Glutamatergic neuron (in vitro differentiated cells): ENCODE measurements around the gene GSTO1. TPM values are rescaled to one million over a fixed set of nuclear protein-coding genes. Genes with fewer than 3 reads are reported as not detected.
A peak's percentile ranks its signal among the peaks of the same experiment; 100 is the strongest.

Experiments used
- DNase-seq: peaks from one replicate; pipeline ENCODE4 v3.0.0; 2022
- H3K27ac Mint-ChIP-seq: one replicate; pipeline ENCODE4 v1.8.0; 2020; ENCODE audit warnings: mild to moderate bottlenecking, mixed read lengths, inconsistent platforms; ENCODE audit not compliant: unreplicated experiment
- H3K27me3 Mint-ChIP-seq: one replicate; pipeline ENCODE4 v1.8.0; 2020; ENCODE audit warnings: mild to moderate bottlenecking, moderate library complexity, mixed read lengths, inconsistent platforms; ENCODE audit not compliant: unreplicated experiment
- H3K36me3 Mint-ChIP-seq: one replicate; pipeline ENCODE4 v1.8.0; 2020; ENCODE audit warnings: mild to moderate bottlenecking, mixed read lengths, inconsistent platforms; ENCODE audit not compliant: unreplicated experiment
- H3K4me1 Mint-ChIP-seq: one replicate; pipeline ENCODE4 v1.8.0; 2020; ENCODE audit warnings: mild to moderate bottlenecking, low read depth, mixed read lengths, inconsistent platforms; ENCODE audit not compliant: unreplicated experiment
- H3K4me3 Mint-ChIP-seq: one replicate; pipeline ENCODE4 v1.8.0; 2020; ENCODE audit warnings: mild to moderate bottlenecking, mixed read lengths, inconsistent platforms; ENCODE audit not compliant: unreplicated experiment
- H3K9me3 Mint-ChIP-seq: one replicate; pipeline ENCODE4 v1.8.0; 2020; ENCODE audit warnings: mild to moderate bottlenecking, moderate library complexity, mixed read lengths, inconsistent platforms; ENCODE audit not compliant: unreplicated experiment
- total RNA-seq: library from RNA; stranded (reverse); fragmentation: NEBNext Ultra II Directional; extraction: Animal tissue kit (Norgen Biotek cat#: 25700); gene quantifications from one replicate; pipeline ENCODE4 v1.2.1, GENCODE V29; 2021; ENCODE audit not compliant: unreplicated experiment
- TF ChIP-seq, protein P1 (sequence below): fragments of 200-600 bp; sonication (generic); IDR thresholded peaks from one replicate; pipeline ENCODE4 v1.5.0; 2021; ENCODE audit not compliant: partially characterized antibody, unreplicated experiment

Gene GSTO1
- total RNA-seq, 1 donor from 2014 or later: 26.8 TPM

- Mint-ChIP-seq H3K4me3 (no peak overlapping the region), H3K9me3 (no peaks in the 10 kb centered on the region), H3K4me1 (no peaks in the 10 kb centered on the region), H3K27me3 (peaks cover 5% of the 10 kb centered on the region), H3K36me3 (no peaks in the 10 kb centered on the region), H3K27ac (no peak overlapping the region)
- TF ChIP-seq, protein P1, sequence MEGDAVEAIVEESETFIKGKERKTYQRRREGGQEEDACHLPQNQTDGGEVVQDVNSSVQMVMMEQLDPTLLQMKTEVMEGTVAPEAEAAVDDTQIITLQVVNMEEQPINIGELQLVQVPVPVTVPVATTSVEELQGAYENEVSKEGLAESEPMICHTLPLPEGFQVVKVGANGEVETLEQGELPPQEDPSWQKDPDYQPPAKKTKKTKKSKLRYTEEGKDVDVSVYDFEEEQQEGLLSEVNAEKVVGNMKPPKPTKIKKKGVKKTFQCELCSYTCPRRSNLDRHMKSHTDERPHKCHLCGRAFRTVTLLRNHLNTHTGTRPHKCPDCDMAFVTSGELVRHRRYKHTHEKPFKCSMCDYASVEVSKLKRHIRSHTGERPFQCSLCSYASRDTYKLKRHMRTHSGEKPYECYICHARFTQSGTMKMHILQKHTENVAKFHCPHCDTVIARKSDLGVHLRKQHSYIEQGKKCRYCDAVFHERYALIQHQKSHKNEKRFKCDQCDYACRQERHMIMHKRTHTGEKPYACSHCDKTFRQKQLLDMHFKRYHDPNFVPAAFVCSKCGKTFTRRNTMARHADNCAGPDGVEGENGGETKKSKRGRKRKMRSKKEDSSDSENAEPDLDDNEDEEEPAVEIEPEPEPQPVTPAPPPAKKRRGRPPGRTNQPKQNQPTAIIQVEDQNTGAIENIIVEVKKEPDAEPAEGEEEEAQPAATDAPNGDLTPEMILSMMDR: no peak
- DNase-seq: no peak
Measured at GRCh38 chr10:104220522-104220921, 34.2 kb upstream of the GSTO1 start.

DNA sequence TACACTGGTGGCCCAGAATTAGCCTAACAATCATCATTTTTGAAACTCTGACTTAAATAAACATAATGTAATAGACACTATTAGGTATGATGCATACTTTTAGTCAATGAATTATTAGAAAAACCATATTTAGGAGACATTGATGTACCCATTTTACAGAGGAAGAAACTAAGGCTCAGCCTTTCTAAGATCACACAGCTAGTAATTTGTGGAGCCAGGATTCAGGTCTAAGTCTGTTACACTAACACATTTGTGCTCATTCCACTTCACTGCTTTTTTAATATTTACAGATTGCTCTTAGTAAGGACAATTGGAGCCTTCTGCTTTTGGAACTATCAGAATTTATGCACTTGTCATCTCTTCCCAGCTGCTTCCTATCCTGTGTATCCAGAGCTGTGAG lies 31.4 kb upstream of the GSTO1 start:
- no peaks in the 10 kb centered on the region for H3K36me3 Mint-ChIP-seq

GRCh38 chr10:104230490-104230889 lies 24.2 kb upstream of the GSTO1 start:
- Mint-ChIP-seq H3K27ac (no peak overlapping the region), H3K36me3 (no peaks in the 10 kb centered on the region)
- TF ChIP-seq, protein P1: no peak

More for the DNA sequence above, 31.4 kb upstream of the GSTO1 start:
- no peaks in the 10 kb centered on the region for H3K4me1 Mint-ChIP-seq
- H3K27ac Mint-ChIP-seq: no peak overlapping the region
- no peak overlapping the region for H3K4me3 Mint-ChIP-seq
- peaks cover 5% of the 10 kb centered on the region for H3K27me3 Mint-ChIP-seq
- TF ChIP-seq, protein P1: no peak
- DNase-seq: no peak
- H3K9me3 Mint-ChIP-seq: peaks cover 2% of the 10 kb centered on the region

GRCh38 chr10:104231784-104232612 lies 22.7 kb upstream of the GSTO1 start, which contains the start of gene CFAP43:
Gene CFAP43 (minus strand): TSS chr10:104232364. CDS start chr10:104232246, 118 bp downstream.
- H3K27me3 Mint-ChIP-seq: no peaks in the 10 kb centered on the region
- H3K27ac Mint-ChIP-seq: peak within 1 kb of the TSS; percentile 39
- peak within 1 kb of the TSS; percentile 86 for H3K4me3 Mint-ChIP-seq
- peaks cover 2% of the 10 kb centered on the region for H3K4me1 Mint-ChIP-seq
- H3K36me3 Mint-ChIP-seq: peaks cover 5% of the 10 kb centered on the region
- peak; percentile 99 for DNase-seq
- peaks cover 3% of the 10 kb centered on the region for H3K9me3 Mint-ChIP-seq
- TF ChIP-seq, protein P1: no peak

More at GRCh38 chr10:104230490-104230889, 24.2 kb upstream of the GSTO1 start:
- H3K9me3 Mint-ChIP-seq: peaks cover 4% of the 10 kb centered on the region
- H3K4me3 Mint-ChIP-seq: no peak overlapping the region
- no peaks in the 10 kb centered on the region for H3K27me3 Mint-ChIP-seq
- H3K4me1 Mint-ChIP-seq: peaks cover 2% of the 10 kb centered on the region
- no peak for DNase-seq

DNA sequence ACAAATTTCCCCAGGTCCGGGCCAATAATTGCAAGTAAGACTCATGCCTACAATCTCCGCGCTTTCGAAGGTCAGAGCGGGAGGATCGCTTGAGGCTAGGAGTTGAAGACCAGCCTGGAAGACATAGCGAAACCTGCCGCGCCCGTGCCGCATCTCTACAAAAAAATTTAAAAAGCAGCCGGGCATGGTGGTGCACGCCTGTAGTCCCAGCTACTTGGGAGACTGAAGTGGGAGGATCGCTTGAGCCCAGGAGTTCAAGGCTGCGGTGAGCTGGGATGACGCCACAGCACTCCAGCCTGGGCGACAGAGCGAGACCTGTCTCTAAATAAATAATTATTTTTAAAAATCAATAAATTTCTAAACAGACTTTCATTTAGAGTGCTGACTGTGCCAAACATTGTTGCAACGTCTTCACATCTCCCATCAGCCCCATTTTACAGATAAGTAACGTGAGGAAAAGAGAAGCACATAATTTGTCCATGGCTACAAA lies 22.0 kb upstream of the GSTO1 start:
- peaks cover 5% of the 10 kb centered on the region for H3K36me3 Mint-ChIP-seq
- TF ChIP-seq, protein P1: no peak
- peaks cover 2% of the 10 kb centered on the region for H3K4me1 Mint-ChIP-seq
- DNase-seq: no peak
- no peak overlapping the region for H3K27ac Mint-ChIP-seq
- H3K4me3 Mint-ChIP-seq: peak overlapping the region; percentile 86
- peaks cover 3% of the 10 kb centered on the region for H3K9me3 Mint-ChIP-seq
- H3K27me3 Mint-ChIP-seq: no peaks in the 10 kb centered on the region
